ENCODE results near the gene CP. TPM values are rescaled to one million over a fixed set of nuclear protein-coding genes. Genes with fewer than 3 reads are reported as not detected.

Gene CP
- total RNA-seq, 4 donors from 2014 or later = 17.7 to 46.3 (median 19.3) TPM

DNA sequence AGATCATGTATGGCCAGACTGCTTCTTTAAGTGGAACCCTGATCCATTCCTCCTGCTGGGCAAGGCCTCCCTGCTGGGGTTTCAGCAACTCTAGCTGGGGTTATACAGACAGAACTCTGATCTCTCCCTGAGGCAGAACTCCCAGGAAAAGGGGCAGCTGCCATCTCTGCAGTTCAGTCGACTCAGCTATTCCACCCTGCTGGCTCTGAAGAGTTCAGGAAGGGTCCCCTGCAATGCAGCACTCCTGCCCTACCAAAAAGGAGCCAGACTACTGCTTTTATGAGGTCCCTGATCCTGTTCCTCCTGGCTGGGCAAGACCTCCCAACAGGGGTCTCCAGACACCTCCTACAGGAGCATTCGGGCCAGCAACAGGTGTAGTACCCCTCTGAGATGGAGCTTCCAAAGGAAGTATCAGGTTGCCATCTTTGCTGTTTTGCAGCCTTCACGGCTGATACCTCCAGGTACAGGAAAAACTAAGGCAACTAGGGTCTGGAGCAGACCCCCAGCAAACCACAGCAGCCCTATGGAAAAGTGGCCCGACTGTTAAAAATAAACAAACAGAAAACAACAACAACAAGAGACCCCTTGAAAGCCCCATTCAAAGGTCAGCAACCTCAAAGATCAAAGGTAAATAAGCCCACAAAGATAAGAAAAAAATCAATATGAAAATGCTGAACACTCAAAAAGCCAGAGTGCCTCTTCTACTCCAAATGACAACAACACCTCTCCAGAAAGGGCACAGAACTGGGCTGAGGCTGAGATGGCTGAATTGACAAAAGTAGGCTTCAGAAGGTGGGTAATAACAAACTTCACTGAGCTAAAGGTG lies 14.2 kb upstream of the CP start:
- WGBS, 2 donors = 81 to 86% methylated on average over 3 to 4 of the region's 4 CpGs
- H3K4me3 ChIP-seq = no peak overlapping the region
- no peaks in the 10 kb centered on the region for H3K36me3 ChIP-seq
- DNase-seq (ENCODE audit: low spot score in 2 of 2) = no peak
- H3K27ac ChIP-seq = no peak overlapping the region
- H3K27me3 ChIP-seq = no peaks in the 10 kb centered on the region
- TF ChIP-seq, protein P1, sequence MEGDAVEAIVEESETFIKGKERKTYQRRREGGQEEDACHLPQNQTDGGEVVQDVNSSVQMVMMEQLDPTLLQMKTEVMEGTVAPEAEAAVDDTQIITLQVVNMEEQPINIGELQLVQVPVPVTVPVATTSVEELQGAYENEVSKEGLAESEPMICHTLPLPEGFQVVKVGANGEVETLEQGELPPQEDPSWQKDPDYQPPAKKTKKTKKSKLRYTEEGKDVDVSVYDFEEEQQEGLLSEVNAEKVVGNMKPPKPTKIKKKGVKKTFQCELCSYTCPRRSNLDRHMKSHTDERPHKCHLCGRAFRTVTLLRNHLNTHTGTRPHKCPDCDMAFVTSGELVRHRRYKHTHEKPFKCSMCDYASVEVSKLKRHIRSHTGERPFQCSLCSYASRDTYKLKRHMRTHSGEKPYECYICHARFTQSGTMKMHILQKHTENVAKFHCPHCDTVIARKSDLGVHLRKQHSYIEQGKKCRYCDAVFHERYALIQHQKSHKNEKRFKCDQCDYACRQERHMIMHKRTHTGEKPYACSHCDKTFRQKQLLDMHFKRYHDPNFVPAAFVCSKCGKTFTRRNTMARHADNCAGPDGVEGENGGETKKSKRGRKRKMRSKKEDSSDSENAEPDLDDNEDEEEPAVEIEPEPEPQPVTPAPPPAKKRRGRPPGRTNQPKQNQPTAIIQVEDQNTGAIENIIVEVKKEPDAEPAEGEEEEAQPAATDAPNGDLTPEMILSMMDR (IDR thresholded peaks at IDR 0.05) = no peak
- TF ChIP-seq POLR2A (IDR thresholded peaks at IDR 0.05) (no peak), EP300 (IDR thresholded peaks at IDR 0.05) (no peak)
- H3K4me1 ChIP-seq = no peaks in the 10 kb centered on the region
- H3K9me3 ChIP-seq = no peaks in the 10 kb centered on the region

GRCh38 chr3:149234671-149235245 lies 13.1 kb upstream of the CP start:
- no peaks in the 10 kb centered on the region for H3K9me3 ChIP-seq
- no peaks in the 10 kb centered on the region for H3K4me1 ChIP-seq
- no peak for DNase-seq (ENCODE audit: low spot score in 2 of 2)
- no peak overlapping the region for H3K27ac ChIP-seq
- H3K4me3 ChIP-seq = no peak overlapping the region
- no peaks in the 10 kb centered on the region for H3K27me3 ChIP-seq
- no peaks in the 10 kb centered on the region for H3K36me3 ChIP-seq
- TF ChIP-seq POLR2A (IDR thresholded peaks at IDR 0.05) = no peak
- no peak for TF ChIP-seq EP300 (IDR thresholded peaks at IDR 0.05)
- TF ChIP-seq, protein P1 (IDR thresholded peaks at IDR 0.05) = no peak
- 52 to 55% methylated on average over 4 to 5 of the region's 5 CpGs for WGBS, 2 donors

GRCh38 chr3:149233323-149233722 lies 11.7 kb upstream of the CP start:
- no peaks in the 10 kb centered on the region for H3K36me3 ChIP-seq
- TF ChIP-seq EP300 (IDR thresholded peaks at IDR 0.05) (no peak), POLR2A (IDR thresholded peaks at IDR 0.05) (no peak)
- TF ChIP-seq, protein P1 (IDR thresholded peaks at IDR 0.05) = no peak
- no peaks in the 10 kb centered on the region for H3K27me3 ChIP-seq
- H3K27ac ChIP-seq = no peak overlapping the region
- H3K4me1 ChIP-seq = no peaks in the 10 kb centered on the region
- DNase-seq (ENCODE audit: low spot score in 2 of 2) = no peak
- no peaks in the 10 kb centered on the region for H3K9me3 ChIP-seq
- WGBS, 2 donors = 73 to 78% methylated on average over 4 of the region's 4 CpGs
- no peak overlapping the region for H3K4me3 ChIP-seq

DNA sequence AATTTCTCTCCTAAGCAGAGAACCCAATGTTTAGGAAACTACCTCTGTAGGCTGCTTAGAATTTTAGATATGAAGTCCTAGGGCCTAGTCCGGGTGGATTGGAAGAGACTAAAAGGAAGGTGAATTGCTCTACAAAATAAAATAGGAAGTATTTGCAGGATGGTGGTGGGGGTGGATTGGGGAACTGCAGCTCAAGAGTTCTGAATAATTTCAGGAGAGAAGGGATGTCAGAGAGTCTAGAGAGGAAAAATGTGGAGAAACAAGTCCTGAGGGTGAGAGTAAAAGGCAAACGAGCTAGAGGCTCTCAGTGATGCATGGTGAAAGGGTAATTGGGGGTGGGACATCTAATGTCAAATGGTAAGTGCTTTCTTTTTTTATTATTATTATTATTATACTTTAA lies 10.2 kb upstream of the CP start:
- H3K27ac ChIP-seq = no peak overlapping the region
- H3K27me3 ChIP-seq = no peaks in the 10 kb centered on the region
- no peak for DNase-seq (ENCODE audit: low spot score in 2 of 2)
- H3K36me3 ChIP-seq = no peaks in the 10 kb centered on the region
- H3K4me3 ChIP-seq = no peak overlapping the region
- no peaks in the 10 kb centered on the region for H3K4me1 ChIP-seq
- TF ChIP-seq EP300 (IDR thresholded peaks at IDR 0.05) = no peak
- TF ChIP-seq POLR2A (IDR thresholded peaks at IDR 0.05) = no peak
- TF ChIP-seq, protein P1 (IDR thresholded peaks at IDR 0.05) = no peak
- no peaks in the 10 kb centered on the region for H3K9me3 ChIP-seq
- 67 to 72% methylated on average over 2 of the region's 2 CpGs for WGBS, 2 donors

DNA sequence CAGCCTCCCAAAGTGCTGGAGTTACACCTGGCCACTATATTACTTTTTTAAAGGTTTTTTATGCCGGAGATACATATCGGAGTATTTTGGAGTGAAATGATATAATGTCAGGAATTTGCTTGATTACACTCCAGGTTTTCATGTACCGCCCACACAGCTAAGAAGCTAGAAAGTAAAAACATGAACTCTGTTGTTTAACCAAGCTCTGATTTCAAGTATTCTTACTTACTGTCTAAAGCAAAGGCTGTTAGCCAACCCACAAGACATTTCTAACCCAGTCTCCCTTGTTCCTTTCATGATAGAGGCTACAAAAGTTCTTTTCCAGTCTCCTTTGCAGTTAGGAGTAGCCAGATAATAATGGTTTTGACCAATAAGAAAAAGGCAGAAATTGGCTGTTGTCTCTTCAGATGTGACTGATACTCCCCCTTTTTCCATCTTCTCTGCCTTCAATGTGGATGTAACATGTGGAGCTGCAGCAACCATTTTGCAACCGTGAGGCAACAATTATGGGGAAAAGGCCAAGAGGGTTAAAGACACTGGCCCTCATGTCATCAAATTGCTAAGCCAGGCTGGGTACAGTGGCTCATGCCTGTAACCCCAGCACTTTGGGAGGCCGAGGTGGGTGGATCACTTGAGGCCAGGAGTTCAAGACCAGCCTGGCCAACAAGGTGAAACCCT lies 6.1 kb upstream of the CP start:
- Histone ChIP-seq H3K4me1 (peaks cover 0 to 16% (median 0%) of the 10 kb centered on the region in 4 donors), H3K36me3 (no peaks in the 10 kb centered on the region), H3K4me3 (no peak overlapping the region), H3K27me3 (no peaks in the 10 kb centered on the region), H3K9me3 (peaks cover 0 to 4% (median 0%) of the 10 kb centered on the region in 4 donors), H3K27ac (no peak overlapping the region)
- no peak for DNase-seq (ENCODE audit: low spot score in 2 of 2)
- TF ChIP-seq EP300 (IDR thresholded peaks at IDR 0.05) (no peak), POLR2A (IDR thresholded peaks at IDR 0.05) (no peak)
- TF ChIP-seq, protein P1 (IDR thresholded peaks at IDR 0.05) = no peak
- 78 to 84% methylated on average over 5 of the region's 5 CpGs for WGBS, 2 donors
